GM04503 (cell line): ENCODE data around the gene ZNF74.

Experiments
- DNase-seq: peaks from one replicate; pipeline ENCODE4 v3.0.0-alpha.2; 2012; ENCODE audit warnings: low read depth

The ZNF74 gene

DNA sequence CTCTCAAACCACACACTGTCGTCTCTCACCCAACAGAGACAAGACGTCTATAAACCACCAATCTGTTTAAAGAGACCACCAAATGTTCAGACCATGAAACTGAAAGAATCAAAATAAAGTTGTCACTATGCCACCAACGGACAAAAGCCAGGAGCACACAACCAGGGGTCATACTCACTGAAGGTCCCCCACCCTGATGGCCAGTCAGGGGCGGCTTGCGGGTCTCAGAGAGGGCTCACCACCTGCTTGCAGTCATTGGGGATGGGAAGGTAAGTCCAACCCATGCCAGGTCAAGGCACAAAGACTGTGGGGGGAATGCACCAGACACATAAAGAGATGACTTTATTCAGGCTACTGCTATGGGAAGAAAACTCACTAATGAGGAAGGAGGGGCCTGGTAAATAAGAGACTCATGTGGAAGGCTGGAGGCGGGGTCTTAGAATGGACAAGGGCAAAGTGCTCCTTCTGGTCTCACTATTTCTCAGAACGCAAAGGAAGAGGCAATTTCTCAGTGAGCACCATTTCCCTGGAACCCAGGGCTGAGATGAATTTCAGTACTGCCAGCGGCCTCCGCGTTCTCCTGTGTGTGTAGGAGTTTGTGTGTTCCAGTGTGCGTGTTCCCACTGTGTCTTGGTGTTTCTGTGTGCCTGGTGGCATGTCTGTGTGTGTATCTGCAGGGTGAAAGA, 26.3 kb downstream of the ZNF74 start:
- DNase-seq = no peak

GRCh38 chr22:20421507-20421874, 27.5 kb downstream of the ZNF74 start:
- DNase-seq = no peak

DNA sequence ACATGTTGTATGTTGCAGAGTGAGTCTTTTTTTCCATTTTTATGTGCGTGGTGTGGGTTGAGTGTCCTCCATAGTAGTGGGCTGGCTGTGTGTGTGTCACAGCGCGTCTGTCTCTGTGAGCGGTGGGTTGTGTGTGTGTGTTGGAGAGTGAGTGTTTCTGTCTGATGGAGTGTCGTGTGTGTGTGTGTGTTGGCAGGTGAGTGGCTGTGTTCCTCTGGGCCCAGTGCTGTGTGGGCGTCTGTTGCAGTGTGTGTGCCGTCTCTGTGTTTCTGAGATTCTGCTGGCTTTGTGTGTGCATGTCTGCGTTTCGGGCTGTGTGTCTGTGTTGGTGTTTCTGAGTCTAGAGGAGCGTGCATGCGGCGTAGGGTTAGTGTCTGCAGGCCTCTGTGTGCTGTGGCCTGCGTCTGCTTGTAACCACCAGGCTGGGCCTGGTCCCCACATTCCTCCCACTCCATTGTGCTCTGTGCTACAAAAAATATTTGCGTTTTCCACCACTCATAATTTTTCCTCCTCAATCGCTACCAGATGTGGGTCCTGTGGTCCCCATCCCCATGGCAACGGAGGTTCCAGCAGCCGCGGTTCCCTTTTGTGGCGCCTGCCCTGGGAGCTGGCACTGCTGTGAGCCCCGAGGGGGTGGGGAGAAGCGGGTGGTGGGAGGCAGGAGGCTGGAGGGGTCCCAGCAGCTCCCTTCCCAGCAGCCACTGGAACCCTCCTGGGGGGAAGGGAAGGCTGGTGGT, 28.5 kb downstream of the ZNF74 start:
- DNase-seq = peak; percentile 92

GRCh38 chr22:20423008-20423905, 29.3 kb downstream of the ZNF74 start:
- peak; percentile 57 for DNase-seq

GRCh38 chr22:20423906-20424551, 30.1 kb downstream of the ZNF74 start:
- DNase-seq = no peak

- no peak for DNase-seq
Observed at GRCh38 chr22:20424568-20424931, 30.6 kb downstream of the ZNF74 start.

GRCh38 chr22:20424932-20425565, 31.1 kb downstream of the ZNF74 start:
- DNase-seq = no peak

GRCh38 chr22:20425566-20426258, 31.8 kb downstream of the ZNF74 start:
- no peak for DNase-seq

- no peak for DNase-seq
Observed at GRCh38 chr22:20426259-20426615, 32.3 kb downstream of the ZNF74 start.

DNA sequence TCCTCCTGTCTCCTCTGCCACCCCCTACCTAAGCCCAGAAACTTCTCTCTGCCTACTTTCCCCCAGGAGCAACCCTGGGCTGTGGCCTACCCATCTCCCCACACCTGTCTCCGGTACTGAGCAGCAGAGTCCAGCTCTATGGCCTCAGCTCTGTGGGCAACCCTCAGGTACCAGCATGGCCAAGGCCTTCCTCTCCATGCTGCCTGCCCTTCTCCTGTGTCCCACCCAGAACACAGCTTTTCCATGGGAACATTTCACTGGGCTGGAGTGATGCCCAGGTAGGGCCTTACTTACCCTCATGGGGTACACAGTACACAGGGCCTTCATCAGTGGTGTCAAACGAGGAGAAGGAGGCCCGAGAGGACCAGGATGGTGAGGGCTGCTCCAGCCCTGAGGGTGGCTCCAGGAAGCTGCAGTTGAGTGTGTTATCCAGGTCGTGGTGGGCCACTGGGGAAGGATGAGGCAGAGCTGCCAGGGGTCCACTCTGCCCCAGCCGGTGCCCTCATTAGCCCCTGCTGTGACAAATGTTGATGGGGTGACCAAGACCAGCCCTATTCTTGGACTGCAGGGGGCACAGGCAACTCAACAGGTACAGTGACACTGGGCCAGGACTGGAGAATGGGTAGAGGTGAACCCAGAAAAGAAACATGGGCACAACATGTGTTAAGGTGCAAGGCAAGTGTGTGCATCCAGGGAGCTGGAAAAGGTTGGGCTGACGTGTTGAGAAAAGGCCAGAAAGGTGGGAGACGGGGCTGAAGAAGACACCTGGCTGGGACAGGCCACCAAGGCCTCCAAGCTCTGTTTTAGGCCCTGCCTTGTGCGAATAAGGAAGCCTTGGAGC, 33.4 kb downstream of the ZNF74 start:
- no peak for DNase-seq

DNA sequence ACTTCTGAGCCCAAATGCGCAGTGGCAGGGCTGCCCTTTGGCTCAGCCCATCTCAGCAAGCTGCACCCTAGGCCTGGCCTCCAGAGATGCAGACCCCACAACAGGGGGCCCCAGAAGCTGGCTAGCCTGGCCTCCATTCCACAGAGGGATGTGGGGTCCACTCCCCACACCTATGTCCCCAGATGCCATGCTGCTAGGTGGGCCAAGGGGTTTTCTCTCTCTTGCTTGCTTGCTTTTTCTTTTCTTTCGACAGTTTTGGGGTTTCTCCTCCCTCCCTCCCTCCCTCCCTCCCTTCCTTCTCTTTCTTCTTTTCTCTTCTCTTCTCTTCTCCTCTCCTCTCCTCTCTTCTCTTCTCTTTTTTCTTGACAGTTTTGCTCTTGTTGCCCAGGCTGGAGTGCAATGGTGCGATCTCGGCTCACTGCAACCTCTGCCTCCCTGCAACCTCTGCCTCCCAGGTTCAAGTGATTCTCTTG, 34.0 kb downstream of the ZNF74 start:
- no peak for DNase-seq

DNA sequence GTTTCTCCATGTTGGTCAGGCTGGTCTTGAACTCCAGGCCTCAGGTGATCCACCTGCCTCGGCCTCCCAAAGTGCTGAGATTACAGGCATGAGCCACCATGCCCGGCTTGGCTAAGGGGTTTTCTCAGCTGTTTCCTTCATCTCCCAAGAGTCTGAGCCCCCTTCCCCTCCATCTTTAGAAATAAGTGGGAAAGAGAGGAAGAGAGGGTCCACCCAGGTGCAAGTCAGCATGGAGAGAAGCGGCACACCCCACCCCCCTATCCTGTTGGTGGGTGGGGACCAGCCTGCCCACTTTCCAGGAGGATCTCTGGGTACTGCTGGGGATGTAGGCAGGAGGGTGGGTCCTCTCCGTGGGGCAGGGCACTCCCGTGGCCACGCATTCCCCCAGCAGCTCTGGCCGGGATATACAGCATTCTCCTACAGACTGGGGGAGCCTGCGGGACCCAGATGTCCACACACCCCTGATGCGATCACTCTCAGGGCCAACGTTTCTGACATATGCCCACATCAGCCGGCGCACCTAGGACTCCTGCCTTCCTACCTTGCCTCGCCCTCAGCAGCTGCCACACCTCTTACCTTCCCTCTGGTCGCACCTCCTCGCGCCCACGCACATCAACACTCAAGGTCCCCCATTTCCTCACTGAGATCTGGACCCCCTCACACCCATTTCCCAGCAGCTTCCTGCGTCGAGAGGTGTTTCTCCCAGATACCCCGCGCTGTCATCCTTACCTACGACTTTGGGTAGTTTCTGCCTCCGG, 34.7 kb downstream of the ZNF74 start:
- DNase-seq = no peak

- no peak for DNase-seq
Observed at GRCh38 chr22:20429254-20430100, 35.5 kb downstream of the ZNF74 start.

DNA sequence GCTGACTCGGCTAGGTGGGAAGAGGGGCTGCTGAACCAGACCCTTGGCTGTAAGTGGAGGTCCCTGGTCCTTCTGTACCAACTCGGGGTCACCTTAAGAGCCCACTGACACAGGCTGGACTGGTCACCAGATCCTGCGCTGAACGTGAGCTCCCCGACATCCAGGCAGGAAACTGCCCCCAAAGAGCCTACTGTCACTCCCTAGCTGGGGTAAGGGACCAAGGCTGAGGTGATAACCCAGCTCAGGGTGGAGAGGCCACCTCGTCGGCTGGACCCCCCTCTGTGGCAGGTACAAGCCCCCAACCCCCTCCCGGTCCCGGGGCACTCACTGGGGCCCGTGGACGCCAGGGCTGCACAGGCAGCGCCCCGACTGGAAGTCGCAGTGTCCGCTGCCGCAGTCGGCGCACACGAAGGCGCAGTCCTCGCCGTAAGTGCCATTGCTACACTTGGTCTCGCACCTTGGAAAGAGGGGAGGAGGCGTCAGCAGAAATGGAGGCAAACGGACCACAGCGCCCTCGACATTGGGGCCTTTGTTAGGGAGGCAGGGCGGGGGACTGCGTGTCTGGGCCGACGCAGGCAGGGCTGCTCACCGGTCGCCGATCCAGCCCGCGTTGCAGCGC, 36.3 kb downstream of the ZNF74 start:
- DNase-seq = no peak

GRCh38 chr22:20430720-20431510, 37.0 kb downstream of the ZNF74 start:
- no peak for DNase-seq

DNA sequence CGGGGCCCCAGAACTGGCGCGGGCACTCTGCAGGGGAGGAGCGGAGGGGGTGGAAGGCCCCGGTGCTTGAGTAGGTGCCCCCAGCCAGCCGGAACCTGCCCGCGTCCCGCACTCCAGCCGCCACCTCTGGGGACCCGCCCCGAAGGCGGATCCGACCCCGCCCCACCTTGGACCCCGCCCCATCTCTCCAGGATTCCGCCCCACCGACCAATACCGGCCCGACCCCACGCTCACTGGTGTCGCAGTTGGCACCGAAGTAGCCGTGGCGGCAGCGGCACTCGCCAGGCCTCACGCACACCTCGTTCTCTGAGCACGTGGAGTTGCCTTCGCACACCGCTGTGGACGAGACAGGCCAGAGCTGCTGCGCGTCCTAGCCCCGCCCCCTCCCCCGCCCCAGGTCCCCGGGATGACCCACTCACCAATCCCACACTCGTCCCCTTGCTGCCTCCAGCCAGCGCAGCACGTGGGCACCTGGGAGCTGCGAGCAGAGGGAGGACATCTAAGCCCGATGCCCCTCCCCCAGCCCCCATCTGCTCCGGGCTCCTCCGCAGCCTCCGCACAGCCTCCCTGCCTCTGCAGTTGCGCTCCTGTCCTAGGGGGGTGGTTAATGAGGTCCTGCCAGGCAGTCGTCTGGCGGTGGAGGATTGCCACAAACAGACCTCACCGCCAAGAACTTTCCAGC, 37.7 kb downstream of the ZNF74 start:
- no peak for DNase-seq

GRCh38 chr22:20432244-20432686, 38.3 kb downstream of the ZNF74 start:
- DNase-seq = no peak
